Activated B cell treated with CpG ODN at 0.5 μM for 24 hours (primary cell): ENCODE results near the gene LYRM4. TPM values are rescaled to one million over a fixed set of nuclear protein-coding genes. Genes with fewer than 3 reads are reported as not detected.

ENCODE experiments used
- ATAC-seq: fragments of 200-7000 bp; cut with Tn5 transposase; one replicate; pipeline ENCODE4 v1.10.0; 2021; ENCODE audit warnings: low read depth, mild to moderate bottlenecking, moderate library complexity
- CTCF ChIA-PET: fragments of 350-600 bp; sonication (Branson Sonifier 250); formaldehyde crosslinking; loops from one replicate; lab custom pipeline; 2021; ENCODE audit warnings: antibody characterized with exemption; lab: Charles Lee
- POLR2A ChIA-PET: fragments of 350-600 bp; sonication (Branson Sonifier 250); formaldehyde crosslinking; loops from one replicate; lab custom pipeline; 2021; ENCODE audit warnings: antibody characterized with exemption; lab: Charles Lee
- DNase-seq: peaks from one replicate; pipeline ENCODE4 v3.0.0; 2022
- H3K27ac Mint-ChIP-seq: one replicate; pipeline ENCODE4 v1.8.0; 2020; ENCODE audit warnings: mixed read lengths
- H3K27me3 Mint-ChIP-seq: one replicate; pipeline ENCODE4 v1.8.0; 2021; ENCODE audit warnings: mixed read lengths
- H3K36me3 Mint-ChIP-seq: one replicate; pipeline ENCODE4 v1.8.0; 2021; ENCODE audit warnings: low read depth, mixed read lengths
- H3K4me1 Mint-ChIP-seq: one replicate; pipeline ENCODE4 v1.8.0; 2021; ENCODE audit warnings: mixed read lengths
- H3K4me3 Mint-ChIP-seq: one replicate; pipeline ENCODE4 v1.8.0; 2020; ENCODE audit warnings: mild to moderate bottlenecking, mixed read lengths
- H3K9me3 Mint-ChIP-seq: one replicate; pipeline ENCODE4 v1.8.0; 2020; ENCODE audit warnings: mixed read lengths
- intact Hi-C: fragments of 100-400 bp; cut with micrococcal nuclease; formaldehyde crosslinking; loops from one replicate; pipeline ENCODE4 v1.15.1; 2024
- total RNA-seq: library from RNA; stranded (reverse); gene quantifications from 2 replicates; pipeline ENCODE4 v1.2.3, GENCODE V29; 2022
- TF ChIP-seq, protein P1 (sequence below): fragments of 200-600 bp; IDR thresholded peaks from one replicate; pipeline ENCODE4 v1.8.0; 2022; ENCODE audit warnings: antibody characterized with exemption, mild to moderate bottlenecking

LYRM4 gene
- total RNA-seq, 1 donor from 2014 or later = 51.2 TPM

- no peak overlapping the region for H3K27ac Mint-ChIP-seq
These were observed 111.5 kb downstream of the LYRM4 start for GRCh38 chr6:5149159-5149704.

GRCh38 chr6:5146398-5146797 lies 114.4 kb downstream of the LYRM4 start:
- TF ChIP-seq, protein P1, sequence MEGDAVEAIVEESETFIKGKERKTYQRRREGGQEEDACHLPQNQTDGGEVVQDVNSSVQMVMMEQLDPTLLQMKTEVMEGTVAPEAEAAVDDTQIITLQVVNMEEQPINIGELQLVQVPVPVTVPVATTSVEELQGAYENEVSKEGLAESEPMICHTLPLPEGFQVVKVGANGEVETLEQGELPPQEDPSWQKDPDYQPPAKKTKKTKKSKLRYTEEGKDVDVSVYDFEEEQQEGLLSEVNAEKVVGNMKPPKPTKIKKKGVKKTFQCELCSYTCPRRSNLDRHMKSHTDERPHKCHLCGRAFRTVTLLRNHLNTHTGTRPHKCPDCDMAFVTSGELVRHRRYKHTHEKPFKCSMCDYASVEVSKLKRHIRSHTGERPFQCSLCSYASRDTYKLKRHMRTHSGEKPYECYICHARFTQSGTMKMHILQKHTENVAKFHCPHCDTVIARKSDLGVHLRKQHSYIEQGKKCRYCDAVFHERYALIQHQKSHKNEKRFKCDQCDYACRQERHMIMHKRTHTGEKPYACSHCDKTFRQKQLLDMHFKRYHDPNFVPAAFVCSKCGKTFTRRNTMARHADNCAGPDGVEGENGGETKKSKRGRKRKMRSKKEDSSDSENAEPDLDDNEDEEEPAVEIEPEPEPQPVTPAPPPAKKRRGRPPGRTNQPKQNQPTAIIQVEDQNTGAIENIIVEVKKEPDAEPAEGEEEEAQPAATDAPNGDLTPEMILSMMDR = no peak
- H3K27ac Mint-ChIP-seq = no peak overlapping the region
- ChIA-PET POLR2A (no interaction called here), CTCF (interaction anchor here (1.2 kb wide), 1 partner anchor 157 kb away, joined by 4 read pairs; no protein-coding TSS in a partner anchor)
- DNase-seq (no peak), ATAC-seq (no peak)
- intact Hi-C loops = no loop called here
- H3K27me3 Mint-ChIP-seq = no peaks in the 10 kb centered on the region
- no peaks in the 10 kb centered on the region for H3K9me3 Mint-ChIP-seq
- peaks cover 3% of the 10 kb centered on the region for H3K4me1 Mint-ChIP-seq
- no peak overlapping the region for H3K4me3 Mint-ChIP-seq
- H3K36me3 Mint-ChIP-seq = peaks cover 2% of the 10 kb centered on the region

More at GRCh38 chr6:5149159-5149704, 111.5 kb downstream of the LYRM4 start:
- H3K4me3 Mint-ChIP-seq = no peak overlapping the region
- H3K36me3 Mint-ChIP-seq = peaks cover 2% of the 10 kb centered on the region
- no peaks in the 10 kb centered on the region for H3K9me3 Mint-ChIP-seq
- intact Hi-C loops = no loop called here
- no peaks in the 10 kb centered on the region for H3K27me3 Mint-ChIP-seq
- TF ChIP-seq, protein P1 = no peak
- ATAC-seq = no peak
- no peak for DNase-seq
- ChIA-PET CTCF (interaction anchor here (1.2 kb wide), 1 partner anchor 154 kb away, joined by 6 read pairs; no protein-coding TSS in a partner anchor), POLR2A (interaction anchor here (0.5 kb wide), 1 partner anchor 148 kb away, joined by 3 read pairs; no protein-coding TSS in a partner anchor)
- no peaks in the 10 kb centered on the region for H3K4me1 Mint-ChIP-seq

- H3K27me3 Mint-ChIP-seq = no peaks in the 10 kb centered on the region
- peaks cover 2% of the 10 kb centered on the region for H3K36me3 Mint-ChIP-seq
- H3K4me1 Mint-ChIP-seq = peaks cover 27% of the 10 kb centered on the region
- no peaks in the 10 kb centered on the region for H3K9me3 Mint-ChIP-seq
- CTCF ChIA-PET = interaction anchor here (0.7 to 4.2 kb wide), 39 partner anchors 8 to 1403 kb away, joined by 3 to 93 read pairs (median 4); no protein-coding TSS in a partner anchor
- ATAC-seq (peak; percentile 53), DNase-seq (peak; percentile 69)
- H3K27ac Mint-ChIP-seq = peak overlapping the region; percentile 46
- intact Hi-C loops = loop anchor here (1.0 to 5.0 kb wide), 10 partner anchors 117 to 1404 kb away; partner anchors contain the start of genes FARS2, LYRM4 and RPP40
- POLR2A ChIA-PET = interaction anchor here (1.2 to 1.9 kb wide), 3 partner anchors 11 to 159 kb away, joined by 4 to 12 read pairs (median 4); partner anchors contain the start of genes FARS2 and LYRM4
- no peak overlapping the region for H3K4me3 Mint-ChIP-seq
- TF ChIP-seq, protein P1 = peak; percentile 98
These were observed 117.0 kb downstream of the LYRM4 start for GRCh38 chr6:5143634-5144311.

- TF ChIP-seq, protein P1 = no peak
- Mint-ChIP-seq H3K4me3 (no peak overlapping the region), H3K4me1 (peaks cover 29% of the 10 kb centered on the region), H3K9me3 (no peaks in the 10 kb centered on the region), H3K36me3 (peaks cover 2% of the 10 kb centered on the region), H3K27ac (no peak overlapping the region), H3K27me3 (no peaks in the 10 kb centered on the region)
- intact Hi-C loops = loop anchor here (1.0 to 5.0 kb wide), 10 partner anchors 118 to 1404 kb away; partner anchors contain the start of genes FARS2, LYRM4 and RPP40
- ChIA-PET CTCF (interaction anchor here (1.0 to 4.2 kb wide), 24 partner anchors 9 to 1404 kb away, joined by 3 to 93 read pairs (median 8); no protein-coding TSS in a partner anchor), POLR2A (interaction anchor here (1.6 to 1.9 kb wide), 2 partner anchors 118 to 160 kb away, joined by 4 to 12 read pairs; partner anchors contain the start of genes FARS2 and LYRM4)
- ATAC-seq = no peak
- DNase-seq = no peak
These were observed 117.8 kb downstream of the LYRM4 start for GRCh38 chr6:5142915-5143314.
